Spleen (tissue), 7 donors: ENCODE measurements around the gene ZNF462.

Experiments
- POLR2A ChIP-seq, 3 donors: fragments of 450-650 bp; IDR thresholded peaks; one replicate each; pipeline ENCODE4 v1.5.1; 2017; ENCODE audit warnings: antibody characterized with exemption in 3 of 3, mild to moderate bottlenecking in 1 of 3
- POLR2AphosphoS5 ChIP-seq, 3 donors: sonication (generic); formaldehyde crosslinking; IDR thresholded peaks; one replicate each; pipeline ENCODE4 v1.5.1; 2017; ENCODE audit warnings: antibody characterized with exemption in 3 of 3
- TF ChIP-seq, protein P1 (sequence below), 11 experiments: fragments of 200-600 bp in 7 of 11; fragments of 450-650 bp in 4 of 11; sonication (generic) in 4 of 11; IDR thresholded peaks in 8 of 11; conservative IDR thresholded peaks in 3 of 11; 1 replicate in 7 of 11; 2 replicates in 4 of 11; pipeline versions ENCODE4 v1.4.0 to v1.8.0; 2016 to 2021; ENCODE audit warnings: antibody characterized with exemption in 11 of 11, inconsistent platforms in 4 of 11, mild to moderate bottlenecking in 1 of 11
- donor health status: DM: no; HTN: no; CAD: no; lungs with moderate emphysema.
- donor health status: DM: no; HTN: no; CAD: no.
- donor health status: DM: no; HTN: no; CAD: no.

DNA sequence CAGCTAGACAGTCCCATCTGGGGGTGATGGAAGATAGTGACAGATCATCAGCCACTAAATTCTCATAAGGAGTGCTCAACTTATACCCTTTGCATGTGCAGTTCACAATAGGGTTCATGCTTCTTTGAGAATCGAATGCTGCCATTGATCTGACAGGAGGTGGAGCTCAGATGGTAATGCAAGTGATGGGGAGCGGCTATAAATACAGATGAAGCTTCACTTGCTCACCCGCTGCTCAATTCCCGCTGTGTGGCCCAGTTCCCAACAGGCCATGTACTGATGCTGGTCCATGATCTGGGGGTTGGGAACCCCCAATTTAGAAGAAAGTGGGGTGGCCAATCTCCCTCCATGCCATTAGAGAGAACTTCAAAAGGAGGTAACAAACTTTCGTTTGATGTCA, 44.9 kb upstream of the ZNF462 start:
- no peak for TF ChIP-seq POLR2AphosphoS5 (IDR thresholded peaks at IDR 0.05)
- TF ChIP-seq, protein P1, sequence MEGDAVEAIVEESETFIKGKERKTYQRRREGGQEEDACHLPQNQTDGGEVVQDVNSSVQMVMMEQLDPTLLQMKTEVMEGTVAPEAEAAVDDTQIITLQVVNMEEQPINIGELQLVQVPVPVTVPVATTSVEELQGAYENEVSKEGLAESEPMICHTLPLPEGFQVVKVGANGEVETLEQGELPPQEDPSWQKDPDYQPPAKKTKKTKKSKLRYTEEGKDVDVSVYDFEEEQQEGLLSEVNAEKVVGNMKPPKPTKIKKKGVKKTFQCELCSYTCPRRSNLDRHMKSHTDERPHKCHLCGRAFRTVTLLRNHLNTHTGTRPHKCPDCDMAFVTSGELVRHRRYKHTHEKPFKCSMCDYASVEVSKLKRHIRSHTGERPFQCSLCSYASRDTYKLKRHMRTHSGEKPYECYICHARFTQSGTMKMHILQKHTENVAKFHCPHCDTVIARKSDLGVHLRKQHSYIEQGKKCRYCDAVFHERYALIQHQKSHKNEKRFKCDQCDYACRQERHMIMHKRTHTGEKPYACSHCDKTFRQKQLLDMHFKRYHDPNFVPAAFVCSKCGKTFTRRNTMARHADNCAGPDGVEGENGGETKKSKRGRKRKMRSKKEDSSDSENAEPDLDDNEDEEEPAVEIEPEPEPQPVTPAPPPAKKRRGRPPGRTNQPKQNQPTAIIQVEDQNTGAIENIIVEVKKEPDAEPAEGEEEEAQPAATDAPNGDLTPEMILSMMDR (IDR thresholded peaks at IDR 0.05 in 8 of 11, conservative IDR thresholded peaks at IDR 0.05 in 3 of 11): no peak
- no peak for TF ChIP-seq POLR2A (IDR thresholded peaks at IDR 0.05)
